ENCODE data around the gene XPO6. TPM values are rescaled to one million over a fixed set of nuclear protein-coding genes. Genes with fewer than 3 reads are reported as not detected.
A peak's percentile ranks its signal among the peaks of the same experiment; 100 is the strongest.

XPO6 gene
- polyA plus RNA-seq, 1 of the 3 experiments (the other 2 are of a cell fraction) = 97.1 TPM

- POLR2A ChIA-PET = no interaction called here
- CTCF ChIA-PET = interaction anchor here (0.6 to 1.4 kb wide), 2 partner anchors 8 to 202 kb away, joined by 3 to 5 read pairs; no protein-coding TSS in a partner anchor
Observed at GRCh38 chr16:28202147-28202746, 9.5 kb downstream of the XPO6 start.

GRCh38 chr16:28200661-28201060 lies 11.1 kb downstream of the XPO6 start:
- WGBS (ENCODE audit: low lambda C conversion rate) = 92% methylated on average over 5 of the region's 5 CpGs
- H3K9me3 ChIP-seq = no peaks in the 10 kb centered on the region
- no peak overlapping the region for H3K4me3 ChIP-seq (ENCODE audit: low read depth in 2 of 2, low read length in 1 of 2)
- no peak overlapping the region for H3K4me2 ChIP-seq
- ChIA-PET POLR2A (interaction anchor here (0.7 kb wide), 1 partner anchor 60 kb away, joined by 3 read pairs; no protein-coding TSS in a partner anchor), CTCF (no interaction called here)
- H3F3A ChIP-seq (replicated peaks; ENCODE audit: insufficient read depth) = peaks cover 20% of the 10 kb centered on the region
- no peak for DNase-seq
- H3K27me3 ChIP-seq (ENCODE audit: insufficient read depth) = no peaks in the 10 kb centered on the region
- H3K9me2 ChIP-seq = no peaks in the 10 kb centered on the region
- peaks cover 100% of the 10 kb centered on the region for H3K79me2 ChIP-seq (ENCODE audit: insufficient read depth)
- H3K36me3 ChIP-seq (replicated peaks in 1 of 2; ENCODE audit: control insufficient read depth in 1 of 2, insufficient read depth in 2 of 2, low read length in 1 of 2) = peaks cover 21 to 24% of the 10 kb centered on the region in 2 experiments
- H2AFZ ChIP-seq (ENCODE audit: low read depth) = no peak overlapping the region
- no peak overlapping the region for H3K27ac ChIP-seq (ENCODE audit: low read depth in 2 of 2, low read length in 1 of 2)
- no peak overlapping the region for H3K9ac ChIP-seq
- peaks cover 0 to 10% of the 10 kb centered on the region in 2 experiments; a peak in 1 of 4 replicates for H3K4me1 ChIP-seq (ENCODE audit: control insufficient read depth in 1 of 2, insufficient read depth in 2 of 2, low read depth in 1 of 2, low read length in 1 of 2)
- TF ChIP-seq GABPA (IDR thresholded peaks at IDR 0.05; ENCODE audit: low read depth) (no peak), SMC3 (IDR thresholded peaks at IDR 0.05; ENCODE audit: low read depth, low read length) (no peak), TEAD4 (IDR thresholded peaks at IDR 0.05; ENCODE audit: borderline replicate concordance, insufficient read depth) (no peak), NRF1 (IDR thresholded peaks at IDR 0.05; ENCODE audit: low read depth, low read length) (no peak), PBX3 (IDR thresholded peaks at IDR 0.05) (no peak), RCOR1 (IDR thresholded peaks at IDR 0.05; ENCODE audit: low read length) (no peak), EZH2phosphoT487 (IDR thresholded peaks at IDR 0.05; ENCODE audit: borderline replicate concordance, low read depth) (no peak), EP300 (IDR thresholded peaks at IDR 0.05; ENCODE audit: borderline replicate concordance in 1 of 2, low read depth in 1 of 2, low read length in 1 of 2) (no peak), ELF1 (IDR thresholded peaks at IDR 0.05) (no peak)
- H4K20me1 ChIP-seq (ENCODE audit: insufficient read depth) = peaks cover 58% of the 10 kb centered on the region

More at GRCh38 chr16:28202147-28202746, 9.5 kb downstream of the XPO6 start:
- TF ChIP-seq RFX5 (IDR thresholded peaks at IDR 0.05; ENCODE audit: low read length) (no peak), CTCF (IDR thresholded peaks at IDR 0.05) (peak; percentile 34; the same call in 1 of the 2 replicates)
- no peaks in the 10 kb centered on the region for H3K27me3 ChIP-seq (ENCODE audit: insufficient read depth)
- no peak overlapping the region for H2AFZ ChIP-seq (ENCODE audit: low read depth)
- H3K79me2 ChIP-seq (ENCODE audit: insufficient read depth) = peaks cover 100% of the 10 kb centered on the region
- H4K20me1 ChIP-seq (ENCODE audit: insufficient read depth) = peaks cover 65% of the 10 kb centered on the region
- no peak overlapping the region for H3K9ac ChIP-seq
- H3K36me3 ChIP-seq (replicated peaks in 1 of 2; ENCODE audit: control insufficient read depth in 1 of 2, insufficient read depth in 2 of 2, low read length in 1 of 2) = peaks cover 21 to 27% of the 10 kb centered on the region in 2 experiments
- H3K4me2 ChIP-seq = no peak overlapping the region
- H3K4me3 ChIP-seq (ENCODE audit: low read depth in 2 of 2, low read length in 1 of 2) = no peak overlapping the region
- WGBS (ENCODE audit: low lambda C conversion rate) = 91% methylated on average over 6 of the region's 6 CpGs
- H3K9me2 ChIP-seq = no peaks in the 10 kb centered on the region
- peaks cover 6% of the 10 kb centered on the region for H3F3A ChIP-seq (replicated peaks; ENCODE audit: insufficient read depth)
- no peaks in the 10 kb centered on the region for H3K9me3 ChIP-seq
- DNase-seq = no peak
- no peak overlapping the region for H3K27ac ChIP-seq (ENCODE audit: low read depth in 2 of 2, low read length in 1 of 2)
- no peaks in the 10 kb centered on the region for H3K4me1 ChIP-seq (ENCODE audit: control insufficient read depth in 1 of 2, insufficient read depth in 2 of 2, low read depth in 1 of 2, low read length in 1 of 2)
